IPS-18a (cell line): ENCODE measurements around the gene CREB5.

Experiments
- H3K27ac ChIP-seq: one replicate; pipeline ENCODE4 v1.5.1; 2013; ENCODE audit warnings: low read length
- H3K27me3 ChIP-seq: one replicate; pipeline ENCODE4 v1.6.1; 2013; ENCODE audit warnings: mild to moderate bottlenecking, low read length; ENCODE audit not compliant: control insufficient read depth, insufficient read depth
- H3K36me3 ChIP-seq: one replicate; pipeline ENCODE4 v1.6.1; 2013; ENCODE audit warnings: low read depth, low read length; ENCODE audit not compliant: control insufficient read depth
- H3K4me1 ChIP-seq: one replicate; pipeline ENCODE4 v1.6.1; 2013; ENCODE audit warnings: low read depth, low read length; ENCODE audit not compliant: control insufficient read depth
- H3K4me3 ChIP-seq: one replicate; pipeline ENCODE4 v1.5.1; 2013; ENCODE audit warnings: low read length
- H3K9ac ChIP-seq: one replicate; pipeline ENCODE4 v1.6.1; 2013; ENCODE audit warnings: mild to moderate bottlenecking, low read length, moderate library complexity
- H3K9me3 ChIP-seq: one replicate; pipeline ENCODE4 v1.6.1; 2013; ENCODE audit warnings: low read depth, low read length; ENCODE audit not compliant: control insufficient read depth

Gene CREB5

GRCh38 chr7:28576656-28577055, 164.3 kb downstream of the CREB5 start:
- Histone ChIP-seq H3K9ac (no peak overlapping the region), H3K36me3 (no peaks in the 10 kb centered on the region), H3K27me3 (no peaks in the 10 kb centered on the region), H3K4me1 (peaks cover 13% of the 10 kb centered on the region), H3K27ac (no peak overlapping the region), H3K9me3 (no peaks in the 10 kb centered on the region), H3K4me3 (no peak overlapping the region)

- H3K4me3 ChIP-seq, result no peak overlapping the region
- H3K27ac ChIP-seq, result no peak overlapping the region
- H3K27me3 ChIP-seq, result no peaks in the 10 kb centered on the region
- H3K36me3 ChIP-seq, result no peaks in the 10 kb centered on the region
- H3K4me1 ChIP-seq, result no peaks in the 10 kb centered on the region
- no peak overlapping the region for H3K9ac ChIP-seq
- H3K9me3 ChIP-seq, result no peaks in the 10 kb centered on the region
Measured at GRCh38 chr7:28579571-28579970, 167.3 kb downstream of the CREB5 start.

GRCh38 chr7:28580665-28581064, 168.3 kb downstream of the CREB5 start:
- Histone ChIP-seq H3K9ac (no peak overlapping the region), H3K27me3 (no peaks in the 10 kb centered on the region), H3K36me3 (no peaks in the 10 kb centered on the region), H3K4me1 (no peaks in the 10 kb centered on the region), H3K9me3 (no peaks in the 10 kb centered on the region), H3K27ac (no peak overlapping the region), H3K4me3 (no peak overlapping the region)

GRCh38 chr7:28581351-28581750, 169.0 kb downstream of the CREB5 start:
- Histone ChIP-seq H3K9me3 (no peaks in the 10 kb centered on the region), H3K27me3 (no peaks in the 10 kb centered on the region), H3K27ac (no peak overlapping the region), H3K36me3 (no peaks in the 10 kb centered on the region), H3K4me3 (no peak overlapping the region), H3K9ac (no peak overlapping the region), H3K4me1 (no peaks in the 10 kb centered on the region)

- no peaks in the 10 kb centered on the region for H3K9me3 ChIP-seq
- H3K9ac ChIP-seq, result no peak overlapping the region
- no peak overlapping the region for H3K4me3 ChIP-seq
- H3K4me1 ChIP-seq, result no peaks in the 10 kb centered on the region
- no peaks in the 10 kb centered on the region for H3K36me3 ChIP-seq
- no peak overlapping the region for H3K27ac ChIP-seq
- H3K27me3 ChIP-seq, result no peaks in the 10 kb centered on the region
Measured at GRCh38 chr7:28582226-28582625, 169.9 kb downstream of the CREB5 start.

GRCh38 chr7:28584235-28584634, 171.9 kb downstream of the CREB5 start:
- no peak overlapping the region for H3K4me3 ChIP-seq
- no peak overlapping the region for H3K27ac ChIP-seq
- no peaks in the 10 kb centered on the region for H3K4me1 ChIP-seq
- no peaks in the 10 kb centered on the region for H3K36me3 ChIP-seq
- H3K9ac ChIP-seq, result no peak overlapping the region
- no peaks in the 10 kb centered on the region for H3K27me3 ChIP-seq
- H3K9me3 ChIP-seq, result no peaks in the 10 kb centered on the region

- H3K4me1 ChIP-seq, result no peaks in the 10 kb centered on the region
- H3K36me3 ChIP-seq, result no peaks in the 10 kb centered on the region
- H3K27ac ChIP-seq, result no peak overlapping the region
- H3K27me3 ChIP-seq, result no peaks in the 10 kb centered on the region
- H3K9me3 ChIP-seq, result no peaks in the 10 kb centered on the region
- no peak overlapping the region for H3K9ac ChIP-seq
- H3K4me3 ChIP-seq, result no peak overlapping the region
Measured at GRCh38 chr7:28586736-28587135, 174.4 kb downstream of the CREB5 start.

- Histone ChIP-seq H3K27me3 (no peaks in the 10 kb centered on the region), H3K36me3 (no peaks in the 10 kb centered on the region), H3K9ac (no peak overlapping the region), H3K27ac (no peak overlapping the region), H3K4me3 (no peak overlapping the region), H3K4me1 (no peaks in the 10 kb centered on the region), H3K9me3 (no peaks in the 10 kb centered on the region)
Measured at GRCh38 chr7:28587211-28587610, 174.9 kb downstream of the CREB5 start.

GRCh38 chr7:28588602-28589001, 176.3 kb downstream of the CREB5 start:
- no peaks in the 10 kb centered on the region for H3K4me1 ChIP-seq
- no peaks in the 10 kb centered on the region for H3K9me3 ChIP-seq
- no peak overlapping the region for H3K9ac ChIP-seq
- no peaks in the 10 kb centered on the region for H3K36me3 ChIP-seq
- H3K27ac ChIP-seq, result no peak overlapping the region
- no peak overlapping the region for H3K4me3 ChIP-seq
- H3K27me3 ChIP-seq, result no peaks in the 10 kb centered on the region

- Histone ChIP-seq H3K27me3 (no peaks in the 10 kb centered on the region), H3K4me3 (no peak overlapping the region), H3K9me3 (no peaks in the 10 kb centered on the region), H3K36me3 (no peaks in the 10 kb centered on the region), H3K27ac (no peak overlapping the region), H3K4me1 (peaks cover 5% of the 10 kb centered on the region), H3K9ac (no peak overlapping the region)
Measured at GRCh38 chr7:28591041-28591674, 178.8 kb downstream of the CREB5 start.

GRCh38 chr7:28591725-28592349, 179.5 kb downstream of the CREB5 start:
- Histone ChIP-seq H3K4me3 (no peak overlapping the region), H3K27me3 (no peaks in the 10 kb centered on the region), H3K9ac (no peak overlapping the region), H3K9me3 (no peaks in the 10 kb centered on the region), H3K4me1 (peaks cover 5% of the 10 kb centered on the region), H3K36me3 (no peaks in the 10 kb centered on the region), H3K27ac (no peak overlapping the region)

- Histone ChIP-seq H3K9ac (no peak overlapping the region), H3K4me3 (no peak overlapping the region), H3K27me3 (no peaks in the 10 kb centered on the region), H3K4me1 (peaks cover 5% of the 10 kb centered on the region), H3K9me3 (no peaks in the 10 kb centered on the region), H3K36me3 (no peaks in the 10 kb centered on the region), H3K27ac (no peak overlapping the region)
Measured at GRCh38 chr7:28592861-28593260, 180.5 kb downstream of the CREB5 start.
